Retinal pigment epithelial cell (primary cell): ENCODE data around the gene BSN.

Source experiments
- DNase-seq: peaks from one replicate; pipeline ENCODE4 v3.0.0-alpha.2; 2010; ENCODE audit warnings: low read depth
- H3K4me3 ChIP-seq: 2 replicates; pipeline ENCODE4 v1.5.1; 2011; ENCODE audit warnings: mild to moderate bottlenecking, low read length, control low read depth, moderate library complexity
- CTCF ChIP-seq: conservative IDR thresholded peaks from 2 replicates; pipeline ENCODE4 v1.5.1; 2011; ENCODE audit warnings: low read depth, low read length, control low read depth, inconsistent platforms

The BSN gene

GRCh38 chr3:49647741-49648140, 93.5 kb downstream of the BSN start:
- TF ChIP-seq CTCF = no peak
- DNase-seq = no peak
- H3K4me3 ChIP-seq = no peak overlapping the region

GRCh38 chr3:49648354-49649019, 94.2 kb downstream of the BSN start:
- TF ChIP-seq CTCF = no peak
- no peak overlapping the region for H3K4me3 ChIP-seq
- no peak for DNase-seq

- no peak overlapping the region for H3K4me3 ChIP-seq
- DNase-seq = no peak
- TF ChIP-seq CTCF = no peak
Measured at GRCh38 chr3:49649576-49649975, 95.3 kb downstream of the BSN start.

GRCh38 chr3:49650177-49650576, 95.9 kb downstream of the BSN start:
- DNase-seq = no peak
- no peak for TF ChIP-seq CTCF
- H3K4me3 ChIP-seq = no peak overlapping the region

- TF ChIP-seq CTCF = no peak
- H3K4me3 ChIP-seq = no peak overlapping the region
- no peak for DNase-seq
Measured at GRCh38 chr3:49650637-49651036, 96.4 kb downstream of the BSN start.

- no peak overlapping the region for H3K4me3 ChIP-seq
- DNase-seq = no peak
- no peak for TF ChIP-seq CTCF
Measured at GRCh38 chr3:49652218-49652902, 98.1 kb downstream of the BSN start.

GRCh38 chr3:49652903-49653415, 98.7 kb downstream of the BSN start:
- no peak for TF ChIP-seq CTCF
- DNase-seq = no peak
- H3K4me3 ChIP-seq = no peak overlapping the region
